Vagina (tissue), 2 donors: Measurements from ENCODE around the gene NUDT15. TPM values are rescaled to one million over a fixed set of nuclear protein-coding genes. Genes with fewer than 3 reads are reported as not detected.

ENCODE experiments used
- DNase-seq, 2 donors: peaks; one replicate each; pipeline ENCODE4 v3.0.0-alpha.2; 2017; ENCODE audit errors: extremely low spot score in 2 of 2
- H3K27ac ChIP-seq: fragments of 200-600 bp; sonication (generic); one replicate; pipeline ENCODE4 v1.5.1; 2019
- H3K27me3 ChIP-seq: fragments of 200-600 bp; sonication (generic); one replicate; pipeline ENCODE4 v1.5.1; 2019
- H3K36me3 ChIP-seq, 2 donors: fragments of 200-600 bp; sonication (generic); one replicate each; pipeline ENCODE4 v1.5.1; 2017 to 2019
- H3K4me1 ChIP-seq: fragments of 200-600 bp; sonication (generic); one replicate; pipeline ENCODE4 v1.5.1; 2019
- H3K4me3 ChIP-seq, 2 donors: fragments of 200-600 bp; sonication (generic); 1 replicate in 1 of 2; 2 replicates in 1 of 2; pipeline ENCODE4 v1.5.1; 2016 to 2019
- H3K9me3 ChIP-seq: fragments of 200-600 bp; sonication (generic); one replicate; pipeline ENCODE4 v1.5.1; 2019
- POLR2A ChIP-seq, 2 donors: fragments of 450-650 bp; IDR thresholded peaks; one replicate each; pipeline ENCODE4 v1.6.1; 2017; ENCODE audit warnings: antibody characterized with exemption in 2 of 2, mild to moderate bottlenecking in 2 of 2, moderate library complexity in 2 of 2
- POLR2AphosphoS5 ChIP-seq, 2 donors: sonication (generic); formaldehyde crosslinking; IDR thresholded peaks; one replicate each; pipeline ENCODE4 v1.9.0; 2017; ENCODE audit warnings: antibody characterized with exemption in 2 of 2, mild to moderate bottlenecking in 2 of 2, low read depth in 1 of 2; ENCODE audit not compliant: insufficient read depth in 1 of 2
- intact Hi-C: fragments of 100-400 bp; cut with DNase I; formaldehyde crosslinking; loops from one replicate; pipeline ENCODE4 v1.15.1; 2023
- total RNA-seq: library from RNA; depleted of rRNA; stranded (reverse); fragments of >200 nt; gene quantifications from one replicate; pipeline ENCODE4 v1.2.3, GENCODE V29; 2016
- TF ChIP-seq, protein P1 (sequence below), 3 experiments: fragments of 450-650 bp in 2 of 3; fragments of 200-600 bp in 1 of 3; sonication (generic) in 1 of 3; IDR thresholded peaks; one replicate each; pipeline ENCODE4 v1.5.1; 2017 to 2019; ENCODE audit warnings: antibody characterized with exemption in 3 of 3, mild to moderate bottlenecking in 2 of 3, moderate library complexity in 2 of 3

The NUDT15 gene
- total RNA-seq, 1 donor from 2014 or later = 9.3 TPM

DNA sequence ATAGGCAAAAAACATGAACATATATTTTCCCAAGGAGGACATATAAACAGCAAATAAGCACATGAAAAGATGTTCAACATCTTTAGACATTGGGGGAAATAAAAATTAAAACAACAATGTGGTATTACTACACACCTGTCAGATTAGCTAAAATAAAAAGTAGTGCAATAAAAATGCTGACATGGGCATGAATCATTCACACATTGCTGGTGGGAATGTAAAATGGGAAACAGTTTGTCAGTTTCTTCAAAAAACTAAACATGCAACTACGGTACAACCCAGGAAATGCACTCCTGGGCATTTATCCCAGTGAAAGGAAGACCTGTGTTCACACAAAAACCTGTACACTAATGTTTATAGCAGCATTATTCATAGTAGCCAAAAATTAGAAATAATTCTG, 31.1 kb upstream of the NUDT15 start:
- Histone ChIP-seq H3K36me3 (no peaks in the 10 kb centered on the region), H3K27me3 (no peaks in the 10 kb centered on the region), H3K9me3 (no peaks in the 10 kb centered on the region), H3K27ac (no peak overlapping the region), H3K4me3 (no peak overlapping the region), H3K4me1 (no peaks in the 10 kb centered on the region)
- DNase-seq = no peak
- intact Hi-C loops = no loop called here
- TF ChIP-seq, protein P1, sequence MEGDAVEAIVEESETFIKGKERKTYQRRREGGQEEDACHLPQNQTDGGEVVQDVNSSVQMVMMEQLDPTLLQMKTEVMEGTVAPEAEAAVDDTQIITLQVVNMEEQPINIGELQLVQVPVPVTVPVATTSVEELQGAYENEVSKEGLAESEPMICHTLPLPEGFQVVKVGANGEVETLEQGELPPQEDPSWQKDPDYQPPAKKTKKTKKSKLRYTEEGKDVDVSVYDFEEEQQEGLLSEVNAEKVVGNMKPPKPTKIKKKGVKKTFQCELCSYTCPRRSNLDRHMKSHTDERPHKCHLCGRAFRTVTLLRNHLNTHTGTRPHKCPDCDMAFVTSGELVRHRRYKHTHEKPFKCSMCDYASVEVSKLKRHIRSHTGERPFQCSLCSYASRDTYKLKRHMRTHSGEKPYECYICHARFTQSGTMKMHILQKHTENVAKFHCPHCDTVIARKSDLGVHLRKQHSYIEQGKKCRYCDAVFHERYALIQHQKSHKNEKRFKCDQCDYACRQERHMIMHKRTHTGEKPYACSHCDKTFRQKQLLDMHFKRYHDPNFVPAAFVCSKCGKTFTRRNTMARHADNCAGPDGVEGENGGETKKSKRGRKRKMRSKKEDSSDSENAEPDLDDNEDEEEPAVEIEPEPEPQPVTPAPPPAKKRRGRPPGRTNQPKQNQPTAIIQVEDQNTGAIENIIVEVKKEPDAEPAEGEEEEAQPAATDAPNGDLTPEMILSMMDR (IDR thresholded peaks at IDR 0.05) = no peak
- TF ChIP-seq POLR2A (IDR thresholded peaks at IDR 0.05) (no peak), POLR2AphosphoS5 (IDR thresholded peaks at IDR 0.05; ENCODE audit: insufficient read depth in 1 of 2, low read depth in 1 of 2) (no peak)

DNA sequence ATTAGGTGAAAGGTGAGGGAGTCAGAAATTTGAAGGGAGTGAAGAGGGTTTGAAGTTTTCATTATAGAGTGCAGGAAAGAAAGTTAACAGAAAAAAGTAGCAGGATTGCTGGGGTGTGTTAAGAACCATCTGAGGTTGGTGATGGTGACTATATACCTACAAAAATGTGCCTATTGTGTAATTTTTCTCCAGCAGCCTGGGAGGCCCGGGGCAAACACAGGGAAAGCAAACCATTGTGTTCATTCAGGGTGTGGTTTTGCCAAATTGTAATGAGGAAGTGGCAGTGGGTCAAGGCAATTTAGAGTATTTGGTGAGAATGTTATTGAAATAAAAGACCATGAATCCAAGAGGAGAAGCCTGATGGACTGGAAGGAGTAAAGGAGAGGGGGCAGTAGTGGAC, 28.2 kb upstream of the NUDT15 start:
- no peaks in the 10 kb centered on the region for H3K9me3 ChIP-seq
- H3K4me3 ChIP-seq = no peak overlapping the region
- no peaks in the 10 kb centered on the region for H3K4me1 ChIP-seq
- no peak for TF ChIP-seq POLR2A (IDR thresholded peaks at IDR 0.05)
- TF ChIP-seq POLR2AphosphoS5 (IDR thresholded peaks at IDR 0.05; ENCODE audit: insufficient read depth in 1 of 2, low read depth in 1 of 2) = peak in 1 of 2 donors; percentile 58
- intact Hi-C loops = no loop called here
- H3K36me3 ChIP-seq = no peaks in the 10 kb centered on the region
- DNase-seq = no peak
- no peaks in the 10 kb centered on the region for H3K27me3 ChIP-seq
- H3K27ac ChIP-seq = no peak overlapping the region

DNA sequence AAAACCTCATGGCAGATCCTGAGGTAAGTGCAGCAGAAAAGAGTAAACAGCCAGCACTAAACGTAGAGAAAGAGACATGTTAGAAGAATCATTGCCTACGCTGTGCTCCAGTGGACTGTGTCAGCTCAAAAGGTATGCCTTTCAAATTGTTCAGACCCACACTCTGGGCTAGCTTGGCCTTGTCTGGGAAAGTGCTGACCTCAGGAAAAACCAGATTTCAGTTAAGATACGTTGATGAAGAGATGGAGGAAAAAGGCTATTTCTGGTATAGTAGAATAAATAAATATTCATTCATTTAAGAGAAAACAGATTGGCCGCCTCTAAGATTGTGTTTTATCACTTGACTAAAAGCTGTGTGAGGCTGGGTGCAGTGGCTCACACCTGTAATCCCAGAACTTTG, 26.8 kb upstream of the NUDT15 start:
- DNase-seq = no peak
- Histone ChIP-seq H3K4me1 (no peaks in the 10 kb centered on the region), H3K27me3 (no peaks in the 10 kb centered on the region), H3K36me3 (no peaks in the 10 kb centered on the region), H3K27ac (no peak overlapping the region), H3K9me3 (no peaks in the 10 kb centered on the region), H3K4me3 (no peak overlapping the region)
- intact Hi-C loops = no loop called here
- TF ChIP-seq POLR2AphosphoS5 (IDR thresholded peaks at IDR 0.05; ENCODE audit: insufficient read depth in 1 of 2, low read depth in 1 of 2) (no peak), POLR2A (IDR thresholded peaks at IDR 0.05) (no peak)
- TF ChIP-seq, protein P1 (IDR thresholded peaks at IDR 0.05) = no peak

DNA sequence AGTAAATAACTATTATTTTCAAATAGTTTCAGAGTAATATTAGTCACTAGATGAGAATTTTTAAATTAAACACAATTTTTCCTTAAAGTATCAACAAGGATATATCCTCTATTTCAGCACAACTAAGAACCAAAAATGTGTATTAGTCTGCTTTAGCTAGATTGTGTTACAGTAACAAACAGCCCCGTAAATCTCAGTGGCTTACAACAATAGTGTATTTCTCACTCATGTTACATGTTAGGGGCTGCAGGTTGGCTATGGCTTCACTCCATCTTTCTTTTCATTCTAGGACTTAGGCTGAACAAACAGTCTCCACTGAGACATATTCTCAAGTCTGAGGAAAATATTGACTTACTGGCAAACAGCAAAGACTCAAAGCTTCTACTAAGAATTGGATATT, 24.9 kb upstream of the NUDT15 start:
- intact Hi-C loops = no loop called here
- Histone ChIP-seq H3K27me3 (no peaks in the 10 kb centered on the region), H3K4me1 (no peaks in the 10 kb centered on the region), H3K27ac (no peak overlapping the region), H3K36me3 (no peaks in the 10 kb centered on the region), H3K4me3 (no peak overlapping the region), H3K9me3 (no peaks in the 10 kb centered on the region)
- no peak for DNase-seq
- no peak for TF ChIP-seq POLR2A (IDR thresholded peaks at IDR 0.05)
- TF ChIP-seq, protein P1 (IDR thresholded peaks at IDR 0.05) = no peak
- no peak for TF ChIP-seq POLR2AphosphoS5 (IDR thresholded peaks at IDR 0.05; ENCODE audit: insufficient read depth in 1 of 2, low read depth in 1 of 2)

DNA sequence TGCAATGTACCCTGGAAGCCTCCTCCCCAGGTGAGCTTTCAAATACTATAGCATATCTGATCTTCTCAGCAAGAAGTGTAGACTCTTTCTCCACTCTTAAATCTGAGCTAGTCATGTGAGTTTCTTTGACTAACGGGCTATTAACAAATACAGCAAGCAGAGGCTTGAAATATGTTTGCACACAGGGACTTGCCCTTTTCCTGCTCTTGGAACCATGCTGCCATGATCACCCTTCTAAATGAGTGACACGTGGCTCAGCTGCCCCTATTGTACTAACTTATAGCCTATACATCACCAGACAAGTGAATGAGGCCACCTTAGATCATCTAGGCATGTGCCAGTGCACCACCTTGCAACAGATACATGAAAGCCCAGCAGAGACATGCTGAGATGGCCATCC, 23.2 kb upstream of the NUDT15 start:
- no peaks in the 10 kb centered on the region for H3K36me3 ChIP-seq
- H3K27ac ChIP-seq = no peak overlapping the region
- H3K27me3 ChIP-seq = no peaks in the 10 kb centered on the region
- TF ChIP-seq, protein P1 (IDR thresholded peaks at IDR 0.05) = no peak
- no peak for TF ChIP-seq POLR2AphosphoS5 (IDR thresholded peaks at IDR 0.05; ENCODE audit: insufficient read depth in 1 of 2, low read depth in 1 of 2)
- no peak for TF ChIP-seq POLR2A (IDR thresholded peaks at IDR 0.05)
- H3K9me3 ChIP-seq = no peaks in the 10 kb centered on the region
- H3K4me3 ChIP-seq = no peak overlapping the region
- DNase-seq = no peak
- no peaks in the 10 kb centered on the region for H3K4me1 ChIP-seq
- intact Hi-C loops = no loop called here
